HUES48 (cell line): ENCODE results near the gene ATP2B2.

Experiments used
- H3K27ac ChIP-seq: one replicate; pipeline ENCODE4 v1.7.0; 2013; ENCODE audit warnings: low read depth, low read length, inconsistent platforms
- H3K27me3 ChIP-seq: 2 replicates; pipeline ENCODE4 v1.6.1; 2013; ENCODE audit warnings: mild to moderate bottlenecking, low read length; ENCODE audit not compliant: control insufficient read depth, insufficient read depth
- H3K36me3 ChIP-seq: 2 replicates; pipeline ENCODE4 v1.6.1; 2013; ENCODE audit warnings: low read length; ENCODE audit not compliant: control insufficient read depth, insufficient read depth
- H3K4me1 ChIP-seq: 2 replicates; pipeline ENCODE4 v1.6.1; 2013; ENCODE audit warnings: mild to moderate bottlenecking, low read length; ENCODE audit not compliant: control insufficient read depth, insufficient read depth
- H3K4me3 ChIP-seq: 2 replicates; pipeline ENCODE4 v1.5.1; 2013; ENCODE audit warnings: mild to moderate bottlenecking, low read depth, low read length
- H3K9ac ChIP-seq: 2 replicates; pipeline ENCODE4 v1.6.1; 2013; ENCODE audit warnings: mild to moderate bottlenecking, low read depth, low read length, moderate library complexity
- H3K9me3 ChIP-seq: 2 replicates; pipeline ENCODE4 v1.6.1; 2013; ENCODE audit warnings: low read length; ENCODE audit not compliant: control insufficient read depth, insufficient read depth

The ATP2B2 gene

GRCh38 chr3:10404377-10404776 lies 101.0 kb downstream of the ATP2B2 start:
- Histone ChIP-seq H3K27me3 (no peaks in the 10 kb centered on the region), H3K4me3 (no peak overlapping the region), H3K9me3 (no peaks in the 10 kb centered on the region), H3K36me3 (no peaks in the 10 kb centered on the region), H3K4me1 (no peaks in the 10 kb centered on the region), H3K27ac (no peak overlapping the region), H3K9ac (no peak overlapping the region)

DNA sequence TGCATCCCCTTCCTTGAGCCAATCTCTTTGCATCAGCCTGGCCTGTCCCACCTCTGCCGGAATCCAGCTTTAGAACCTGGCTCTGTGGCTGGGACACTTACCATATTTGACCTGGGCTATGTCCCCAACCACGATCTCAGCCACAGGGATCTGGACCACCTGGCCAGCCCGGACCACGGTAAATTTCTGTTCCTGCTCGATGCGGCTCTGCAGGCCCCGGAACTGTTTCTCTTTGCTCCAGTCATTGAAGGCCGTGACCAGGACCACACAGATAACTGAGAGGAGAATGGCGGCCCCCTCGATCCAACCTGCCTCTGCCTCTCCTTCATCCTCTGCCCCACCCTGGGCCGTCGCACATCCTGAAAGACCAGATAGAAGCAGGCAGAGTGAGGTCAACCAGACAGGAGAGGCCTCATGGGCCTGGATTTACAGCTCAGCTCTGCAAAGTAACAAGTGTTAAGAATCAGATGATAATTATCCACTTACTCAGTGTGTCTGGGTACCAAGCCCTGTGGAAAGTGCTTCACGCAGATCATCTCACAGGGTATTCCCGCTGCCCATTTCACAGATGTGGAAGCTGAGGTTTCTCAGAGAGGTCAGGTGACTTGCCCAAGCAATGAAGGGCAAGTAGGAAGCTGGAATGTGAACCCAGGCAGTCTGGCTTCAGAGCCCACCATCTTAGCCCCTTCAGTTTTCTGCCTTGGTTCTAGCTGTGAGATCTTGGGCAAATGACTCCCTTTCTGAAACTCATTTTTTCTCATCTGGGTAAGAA lies 103.2 kb downstream of the ATP2B2 start:
- no peaks in the 10 kb centered on the region for H3K36me3 ChIP-seq
- H3K4me3 ChIP-seq = no peak overlapping the region
- no peak overlapping the region for H3K9ac ChIP-seq
- H3K9me3 ChIP-seq = no peaks in the 10 kb centered on the region
- H3K4me1 ChIP-seq = no peaks in the 10 kb centered on the region
- no peaks in the 10 kb centered on the region for H3K27me3 ChIP-seq
- no peak overlapping the region for H3K27ac ChIP-seq

GRCh38 chr3:10400749-10401495 lies 104.5 kb downstream of the ATP2B2 start:
- Histone ChIP-seq H3K27me3 (no peaks in the 10 kb centered on the region), H3K4me3 (no peak overlapping the region), H3K9ac (no peak overlapping the region), H3K27ac (no peak overlapping the region), H3K4me1 (peaks cover 7% of the 10 kb centered on the region; the same call in 1 of the 2 replicates), H3K36me3 (no peaks in the 10 kb centered on the region), H3K9me3 (no peaks in the 10 kb centered on the region)

- Histone ChIP-seq H3K4me1 (peaks cover 14% of the 10 kb centered on the region; the same call in 1 of the 2 replicates), H3K27me3 (no peaks in the 10 kb centered on the region), H3K36me3 (no peaks in the 10 kb centered on the region), H3K4me3 (no peak overlapping the region), H3K9me3 (no peaks in the 10 kb centered on the region), H3K27ac (no peak overlapping the region), H3K9ac (no peak overlapping the region)
Measured at GRCh38 chr3:10400050-10400748, 105.2 kb downstream of the ATP2B2 start.

- Histone ChIP-seq H3K27me3 (no peaks in the 10 kb centered on the region), H3K4me1 (peaks cover 20% of the 10 kb centered on the region; the same call in 1 of the 2 replicates), H3K9ac (no peak overlapping the region), H3K4me3 (no peak overlapping the region), H3K36me3 (no peaks in the 10 kb centered on the region), H3K27ac (no peak overlapping the region), H3K9me3 (no peaks in the 10 kb centered on the region)
Measured at GRCh38 chr3:10399634-10400033, 105.8 kb downstream of the ATP2B2 start.

DNA sequence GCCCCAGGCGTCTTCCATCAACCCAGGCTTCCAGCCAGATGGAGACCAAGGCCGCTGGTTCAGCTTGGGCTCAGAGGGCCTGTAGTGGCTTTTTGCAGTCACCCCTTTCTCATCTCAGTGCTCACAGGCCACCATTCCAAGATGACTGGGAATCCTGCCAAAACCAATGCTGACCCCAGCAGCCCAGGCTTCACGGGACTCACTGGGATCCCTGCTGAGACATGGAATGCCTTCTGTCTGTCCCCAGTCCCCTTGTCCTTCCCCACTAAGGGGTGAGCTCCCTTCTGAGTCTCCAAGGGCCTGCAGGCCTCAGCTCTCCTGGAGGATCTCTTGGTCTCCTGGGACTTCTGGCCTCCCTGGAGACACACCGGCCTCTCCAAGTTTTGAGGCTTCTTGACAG lies 107.0 kb downstream of the ATP2B2 start:
- H3K9ac ChIP-seq = no peak overlapping the region
- H3K27ac ChIP-seq = no peak overlapping the region
- H3K36me3 ChIP-seq = no peaks in the 10 kb centered on the region
- H3K9me3 ChIP-seq = no peaks in the 10 kb centered on the region
- no peaks in the 10 kb centered on the region for H3K27me3 ChIP-seq
- H3K4me3 ChIP-seq = no peak overlapping the region
- peaks cover 20% of the 10 kb centered on the region; the same call in 1 of the 2 replicates for H3K4me1 ChIP-seq

DNA sequence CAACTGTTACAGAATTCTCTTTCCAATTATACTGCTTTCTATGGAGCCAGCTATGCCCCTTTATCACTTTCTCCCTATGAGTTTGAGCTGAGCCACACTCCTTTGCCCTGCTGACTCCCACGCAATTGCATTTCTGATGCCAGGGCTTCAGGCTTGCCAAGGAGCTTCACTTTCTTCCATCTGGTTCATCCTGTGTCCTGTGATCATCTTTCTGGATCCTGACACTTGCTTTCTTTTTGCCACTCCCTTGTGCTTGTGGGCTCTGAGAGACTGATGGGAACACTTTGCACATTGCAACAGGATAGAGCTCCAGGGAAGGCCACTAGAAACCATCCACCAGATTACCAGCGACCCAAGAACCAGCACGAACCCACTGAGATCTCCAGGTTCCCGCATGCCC lies 107.5 kb downstream of the ATP2B2 start:
- Histone ChIP-seq H3K27me3 (no peaks in the 10 kb centered on the region), H3K4me3 (no peak overlapping the region), H3K36me3 (no peaks in the 10 kb centered on the region), H3K27ac (no peak overlapping the region), H3K4me1 (peaks cover 20% of the 10 kb centered on the region; the same call in 1 of the 2 replicates), H3K9ac (no peak overlapping the region), H3K9me3 (no peaks in the 10 kb centered on the region)

GRCh38 chr3:10396931-10397330 lies 108.5 kb downstream of the ATP2B2 start:
- H3K27ac ChIP-seq = no peak overlapping the region

DNA sequence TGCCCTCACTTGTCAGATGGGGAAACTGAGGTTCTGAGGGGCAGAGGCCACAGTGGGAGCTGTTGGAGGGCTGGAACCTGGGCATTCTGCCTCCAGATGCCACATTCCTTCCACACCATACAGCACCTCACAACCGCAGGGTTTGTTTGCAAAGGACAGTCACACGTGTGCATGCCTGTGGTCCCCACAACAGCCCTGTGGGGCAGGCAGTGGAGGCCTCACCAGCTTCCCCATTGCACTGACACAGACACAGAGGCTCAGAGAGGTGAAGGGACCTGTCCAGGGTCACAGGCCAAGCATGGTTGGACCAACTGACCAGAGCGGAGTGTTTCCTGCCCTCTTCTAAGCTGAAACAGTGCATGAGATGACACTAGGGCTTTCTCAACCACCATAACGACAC lies 109.3 kb downstream of the ATP2B2 start:
- H3K27ac ChIP-seq = no peak overlapping the region
- H3K9ac ChIP-seq = no peak overlapping the region
- no peak overlapping the region for H3K4me3 ChIP-seq
- H3K9me3 ChIP-seq = no peaks in the 10 kb centered on the region
- no peaks in the 10 kb centered on the region for H3K36me3 ChIP-seq
- H3K4me1 ChIP-seq = peaks cover 20% of the 10 kb centered on the region; the same call in 1 of the 2 replicates
- no peaks in the 10 kb centered on the region for H3K27me3 ChIP-seq

More at GRCh38 chr3:10396931-10397330, 108.5 kb downstream of the ATP2B2 start:
- Histone ChIP-seq H3K4me3 (no peak overlapping the region), H3K9ac (no peak overlapping the region), H3K4me1 (peaks cover 20% of the 10 kb centered on the region; the same call in 1 of the 2 replicates), H3K9me3 (no peaks in the 10 kb centered on the region), H3K36me3 (no peaks in the 10 kb centered on the region), H3K27me3 (no peaks in the 10 kb centered on the region)

DNA sequence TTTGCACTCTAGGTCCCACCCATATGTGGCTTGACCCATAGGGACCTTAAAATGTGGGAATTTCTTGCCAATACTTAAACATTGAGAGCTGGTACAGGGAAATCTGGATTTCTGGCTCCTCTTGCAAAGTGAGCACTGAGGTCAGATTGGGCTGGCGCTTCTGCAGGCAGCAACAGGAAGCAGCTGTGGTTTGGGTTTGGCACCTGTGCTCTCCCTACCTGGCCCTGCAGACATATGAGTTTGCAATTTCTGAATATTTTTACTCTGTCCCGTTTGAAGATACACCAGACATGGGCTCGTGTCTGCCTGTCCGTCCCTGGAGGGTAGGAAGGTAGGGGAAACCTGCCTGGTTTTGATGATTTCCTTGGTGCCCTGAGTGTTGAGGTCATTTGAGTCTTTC lies 109.7 kb downstream of the ATP2B2 start:
- Histone ChIP-seq H3K4me3 (no peak overlapping the region), H3K4me1 (peaks cover 20% of the 10 kb centered on the region; the same call in 1 of the 2 replicates), H3K27ac (no peak overlapping the region), H3K9me3 (no peaks in the 10 kb centered on the region), H3K27me3 (no peaks in the 10 kb centered on the region), H3K36me3 (no peaks in the 10 kb centered on the region), H3K9ac (no peak overlapping the region)
